GM21515 (cell line): Measurements from ENCODE around the gene SNX7.

Experiments used
- ATAC-seq: cut with Tn5 transposase; IDR thresholded peaks from one replicate; pipeline ENCODE4 v1.9.1; 2021; ENCODE audit not compliant: unreplicated experiment

SNX7 gene

GRCh38 chr1:98696077-98696476 lies 34.6 kb downstream of the SNX7 start:
- no peak for ATAC-seq

GRCh38 chr1:98697781-98698180 lies 36.3 kb downstream of the SNX7 start:
- no peak for ATAC-seq

DNA sequence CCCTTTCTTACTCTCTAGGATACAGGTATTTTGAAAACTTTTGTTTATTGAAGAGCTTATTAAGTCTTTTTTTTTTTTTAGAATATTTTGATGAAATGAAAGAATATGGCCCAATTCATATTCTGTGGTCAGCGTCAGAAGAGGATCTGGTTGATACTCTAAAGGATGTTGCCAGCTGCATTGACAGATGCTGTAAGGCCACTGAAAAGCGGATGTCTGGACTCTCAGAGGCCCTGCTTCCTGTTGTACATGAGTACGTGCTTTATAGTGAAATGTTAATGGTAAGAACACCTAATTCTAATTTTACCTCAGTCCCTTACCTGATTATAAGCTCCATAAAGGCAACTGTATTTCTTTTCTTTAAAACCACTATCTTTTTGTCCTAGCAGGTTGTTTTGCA lies 37.1 kb downstream of the SNX7 start:
- ATAC-seq = no peak

GRCh38 chr1:98700228-98700627 lies 38.7 kb downstream of the SNX7 start:
- no peak for ATAC-seq

- no peak for ATAC-seq
Observed at GRCh38 chr1:98702976-98703375, 41.5 kb downstream of the SNX7 start.

DNA sequence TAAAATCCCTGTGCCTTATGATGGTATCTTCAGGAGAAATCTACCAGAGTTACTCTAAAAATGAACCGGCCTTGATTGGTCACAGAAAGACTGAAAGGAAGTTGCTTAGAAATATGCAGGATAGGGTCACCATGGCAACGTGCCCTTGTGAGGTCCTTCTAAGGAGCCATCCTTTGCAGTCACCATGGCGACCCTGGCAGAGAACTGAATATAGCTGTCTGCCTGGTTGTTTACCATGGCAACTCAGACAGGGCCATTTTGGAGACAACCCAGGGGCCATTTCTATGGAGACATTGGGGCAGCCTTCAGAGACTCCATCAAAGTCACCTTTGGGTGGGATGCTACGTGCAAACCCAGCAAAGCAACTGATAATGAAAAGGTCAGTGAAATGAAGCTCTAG lies 43.0 kb downstream of the SNX7 start:
- ATAC-seq = no peak

DNA sequence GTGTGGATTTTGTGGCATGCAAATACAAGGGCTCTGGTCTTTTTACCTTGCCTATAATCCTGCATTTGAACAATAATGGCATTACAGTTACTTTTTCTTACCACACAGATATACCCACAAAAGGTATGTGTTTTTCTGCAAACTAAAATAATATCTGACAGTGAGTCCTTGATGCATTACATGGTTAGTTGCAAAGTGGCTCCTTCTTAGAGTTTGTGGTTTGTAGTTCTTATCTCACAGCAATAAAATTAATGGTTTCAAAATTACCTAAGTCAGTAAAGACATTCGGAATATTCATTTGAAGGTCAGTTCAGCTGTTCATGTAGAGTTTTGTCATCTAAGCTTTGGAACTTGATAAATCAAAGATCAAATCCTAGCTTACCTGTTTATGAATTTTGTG lies 43.5 kb downstream of the SNX7 start:
- ATAC-seq = no peak

- ATAC-seq = no peak
Observed at GRCh38 chr1:98705591-98705990, 44.1 kb downstream of the SNX7 start.

DNA sequence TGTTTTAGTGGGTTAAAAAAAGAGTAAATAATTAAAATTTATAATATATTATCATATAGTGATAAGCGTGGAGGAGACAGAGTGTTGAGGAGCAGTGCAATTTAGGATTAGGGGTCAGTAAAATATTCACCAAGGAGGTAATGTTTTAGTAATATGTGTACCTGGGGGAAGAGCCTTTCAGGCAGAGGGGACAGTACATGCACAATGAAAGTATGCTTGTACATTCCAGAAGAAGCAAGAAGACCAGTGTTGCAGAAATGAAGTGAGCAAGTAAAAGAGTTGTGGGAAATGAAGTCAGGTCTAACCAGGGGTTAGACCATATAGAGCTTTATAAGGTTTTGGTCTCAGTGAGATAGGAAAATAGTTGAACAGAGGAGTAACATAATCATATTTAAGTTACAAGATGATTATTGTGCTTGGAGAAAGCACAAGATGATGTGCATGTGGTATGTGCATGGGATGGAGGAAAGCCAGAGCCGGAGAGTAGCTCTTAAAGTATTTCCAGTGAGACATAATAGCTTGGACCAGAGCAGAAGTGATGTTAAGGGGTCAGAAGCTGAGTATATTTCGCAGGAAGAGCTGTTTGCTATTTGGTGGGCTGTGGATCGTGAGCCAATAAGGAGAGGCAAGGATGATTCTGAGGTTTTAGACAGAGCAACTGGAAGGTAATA lies 44.8 kb downstream of the SNX7 start:
- no peak for ATAC-seq

GRCh38 chr1:98707556-98707955 lies 46.0 kb downstream of the SNX7 start:
- no peak for ATAC-seq

DNA sequence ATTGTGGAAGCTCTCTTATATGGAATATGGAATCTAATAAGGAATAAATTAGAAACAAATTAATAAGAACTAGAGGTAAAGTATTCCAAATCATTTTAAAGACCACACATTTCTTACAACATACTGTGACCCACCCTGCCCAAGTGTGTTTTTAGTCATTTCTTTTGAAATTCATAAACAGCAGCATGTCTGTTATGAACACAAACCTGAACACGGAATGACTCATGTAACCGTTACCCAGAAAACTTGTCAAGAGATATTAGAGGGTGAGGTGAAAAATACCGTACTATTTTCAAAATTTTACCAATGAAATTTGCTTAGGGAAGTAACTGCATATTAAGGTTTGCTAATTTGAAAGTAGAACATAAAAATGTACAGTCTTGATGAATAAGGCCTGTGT lies 48.4 kb downstream of the SNX7 start:
- no peak for ATAC-seq

DNA sequence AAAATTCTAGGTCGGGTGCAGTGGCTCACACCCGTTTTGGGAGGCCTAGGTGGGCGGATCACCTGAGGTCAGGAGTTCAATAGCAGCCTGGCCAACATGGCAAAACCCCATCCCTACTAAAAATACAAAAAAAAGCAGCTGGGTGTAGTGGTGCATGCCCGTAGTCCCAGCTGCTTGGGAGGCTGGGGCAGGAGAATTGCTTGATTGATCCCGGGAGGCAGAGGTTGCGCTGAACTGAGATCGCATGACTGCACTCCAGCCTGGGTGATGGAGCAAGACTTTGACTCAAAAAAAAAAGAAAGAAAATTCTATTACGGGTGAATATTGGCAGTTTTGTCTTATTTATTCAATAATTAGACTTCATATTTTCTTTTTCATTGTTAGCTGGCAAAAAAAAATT lies 62.1 kb downstream of the SNX7 start:
- ATAC-seq = no peak

DNA sequence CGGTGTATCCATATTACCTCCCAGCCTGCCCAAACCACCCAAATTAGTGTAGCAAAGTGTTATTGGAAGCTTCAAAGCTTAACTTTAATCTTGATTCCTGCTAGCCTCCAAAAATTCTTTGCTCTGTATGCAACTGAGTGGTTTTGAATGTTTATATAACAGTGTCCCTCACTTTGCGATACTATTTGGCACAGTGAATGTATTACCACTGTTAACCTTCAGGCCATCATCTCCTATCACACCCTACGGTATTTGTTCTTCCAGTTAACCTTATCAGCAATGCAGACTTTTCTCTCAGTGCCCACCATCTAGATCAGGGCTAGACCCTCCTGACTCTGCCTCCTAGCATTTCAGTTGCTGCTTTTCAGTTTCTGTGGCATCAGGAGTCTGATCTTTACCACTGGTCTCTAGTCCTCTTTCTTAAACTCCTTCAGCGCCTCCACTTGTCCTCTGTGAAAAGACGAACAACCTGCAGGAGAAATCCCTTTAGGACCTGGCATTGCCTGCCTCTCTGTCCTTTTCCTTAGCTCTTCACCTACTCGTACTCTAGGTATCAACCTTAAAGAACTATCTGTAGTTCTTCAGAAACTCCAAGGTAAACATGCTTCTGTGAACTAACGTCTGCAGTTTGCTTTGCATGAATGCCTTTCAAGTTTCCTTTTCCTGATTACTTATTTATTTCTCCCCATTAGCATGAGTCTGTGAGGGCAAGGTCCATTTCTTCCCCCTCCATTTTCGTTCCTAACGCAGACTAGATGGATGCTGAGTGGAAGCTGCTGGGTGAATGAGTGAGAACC lies 71.7 kb downstream of the SNX7 start:
- ATAC-seq = no peak

DNA sequence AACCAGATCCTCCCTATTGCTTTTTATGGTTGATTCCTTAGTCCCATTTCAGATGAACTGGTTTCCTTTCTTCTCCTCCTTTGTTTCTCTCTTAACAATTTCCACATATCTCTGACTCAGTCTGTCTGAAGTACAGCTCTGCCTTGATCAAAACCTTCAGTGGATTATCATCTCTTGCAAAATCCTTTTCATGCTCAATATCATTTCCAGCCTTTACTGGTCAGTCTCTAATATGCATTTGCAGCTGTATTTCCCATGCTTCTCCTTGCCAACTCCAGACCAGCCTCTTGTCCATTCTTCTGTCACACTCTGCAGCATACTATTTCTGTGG lies 72.2 kb downstream of the SNX7 start:
- ATAC-seq = no peak

DNA sequence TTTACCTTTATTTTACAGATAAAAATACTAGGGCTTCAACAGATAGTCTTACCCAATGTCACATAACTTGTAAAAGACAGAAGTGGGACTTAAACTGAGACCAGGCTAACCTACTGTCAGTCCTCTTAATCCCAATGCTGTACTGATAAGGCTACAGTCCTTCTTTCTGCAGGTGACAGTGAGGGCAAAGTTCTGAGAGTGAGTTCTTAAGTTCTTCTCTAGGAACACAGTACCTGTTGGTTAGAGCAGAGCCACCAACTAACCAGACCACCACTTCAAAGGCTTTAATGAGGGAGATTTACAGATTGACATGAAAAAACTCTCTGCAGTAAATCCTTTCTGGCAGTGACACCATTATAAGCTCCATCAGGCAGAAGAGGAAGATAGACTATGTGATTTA lies 74.2 kb downstream of the SNX7 start:
- ATAC-seq = no peak

DNA sequence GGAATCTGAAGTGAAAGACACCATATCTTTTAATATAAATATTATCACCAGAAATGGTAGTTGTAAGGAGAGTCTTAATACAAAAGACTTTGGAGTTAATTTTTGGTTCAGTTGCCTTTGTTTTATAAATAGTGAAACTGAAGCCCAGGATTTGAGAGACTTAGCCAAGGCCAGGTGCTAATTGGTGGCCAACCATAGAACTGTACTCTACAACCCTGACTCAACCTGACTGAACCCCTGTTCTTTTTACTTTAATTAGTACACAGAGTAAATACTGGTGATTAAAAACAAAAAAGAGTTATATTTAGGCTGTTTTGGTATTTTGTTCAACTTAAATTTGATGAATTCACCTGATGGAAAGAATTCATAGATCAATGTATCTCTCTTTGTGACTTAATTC lies 76.3 kb downstream of the SNX7 start:
- ATAC-seq = no peak

DNA sequence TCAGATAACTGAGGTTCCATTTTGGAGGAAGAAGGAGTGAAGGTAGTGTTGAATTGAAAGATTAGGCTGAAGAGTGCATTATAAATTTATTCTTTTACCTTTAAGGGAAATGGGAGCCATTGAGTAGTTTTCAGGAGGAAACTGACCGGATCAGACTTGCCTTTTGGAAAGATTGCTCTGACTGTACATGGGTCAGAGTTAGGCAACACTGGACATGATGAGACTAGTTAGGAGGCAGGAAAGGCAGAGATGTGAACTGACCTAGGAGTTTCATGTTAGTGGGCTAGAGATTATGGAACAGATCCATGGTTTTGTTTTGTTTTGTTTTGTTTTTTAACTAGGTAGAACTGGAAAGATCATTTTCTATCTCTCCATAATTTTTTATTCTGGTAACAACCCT lies 78.2 kb downstream of the SNX7 start:
- ATAC-seq = no peak

- ATAC-seq = no peak
Observed at GRCh38 chr1:98741164-98741563, 79.6 kb downstream of the SNX7 start.

DNA sequence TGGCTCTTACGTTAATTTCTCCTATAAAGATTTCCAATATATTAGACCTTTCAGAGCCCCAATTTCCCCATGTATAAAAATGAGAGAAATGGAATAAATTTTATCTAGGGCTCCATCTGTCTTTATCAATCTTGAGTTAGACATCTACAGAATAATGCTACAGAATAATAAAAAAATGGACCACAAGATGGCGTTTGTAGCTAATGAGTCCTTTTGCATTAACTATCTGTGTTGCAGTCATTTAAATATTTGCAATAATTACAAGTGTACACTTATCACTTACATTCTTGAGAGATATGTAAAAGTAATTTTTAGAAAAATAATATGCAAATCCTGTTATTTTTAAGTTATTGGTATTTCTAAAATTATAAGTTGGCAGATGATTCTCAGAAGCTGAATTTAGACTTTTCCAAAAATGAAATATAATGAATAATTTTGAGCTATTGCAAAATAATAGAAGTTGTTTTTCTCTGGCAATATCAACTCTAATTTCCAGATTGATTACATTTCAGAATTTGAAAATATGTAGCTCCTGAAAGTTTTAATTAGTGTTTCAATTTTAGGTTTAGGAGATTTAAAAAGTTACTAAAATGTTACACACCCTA lies 87.7 kb downstream of the SNX7 start:
- peak; percentile 52 for ATAC-seq

- ATAC-seq = no peak
Observed at GRCh38 chr1:98754176-98754575, 92.7 kb downstream of the SNX7 start.

DNA sequence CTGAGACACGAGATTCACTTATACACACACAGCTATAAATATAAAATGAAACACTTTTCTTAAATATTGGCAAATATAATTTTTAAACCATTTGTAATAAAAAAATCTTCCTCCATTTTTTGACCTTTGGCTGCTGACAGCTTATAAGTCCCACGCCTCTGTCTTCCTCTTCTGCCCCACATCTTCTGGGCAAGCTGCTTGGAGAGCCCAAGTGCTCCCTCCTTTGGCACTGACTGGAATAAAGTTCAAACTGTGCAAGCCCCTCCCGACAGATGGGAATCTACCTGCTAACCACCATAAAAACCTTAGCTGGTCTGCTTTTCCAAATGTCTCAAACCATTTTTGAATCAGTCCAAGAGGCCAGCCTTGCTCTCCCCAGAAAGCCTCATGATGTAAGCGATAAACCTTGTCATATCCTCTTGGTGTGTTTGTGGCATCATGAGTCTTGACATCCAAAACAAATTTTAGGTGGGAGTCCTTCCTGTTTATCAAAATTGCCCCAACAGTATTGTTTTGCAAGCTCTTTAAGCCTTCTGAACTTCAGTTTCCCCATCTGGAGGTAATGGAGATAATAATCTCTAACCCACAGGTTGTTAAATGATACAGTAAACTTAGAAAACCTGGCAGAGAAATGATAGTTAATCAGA lies 99.8 kb downstream of the SNX7 start:
- no peak for ATAC-seq
